ENCODE measurements around the gene NACC2.
A peak's percentile ranks its signal among the peaks of the same experiment; 100 is the strongest.

The NACC2 gene

GRCh38 chr9:136052991-136053756 is 41.9 kb downstream of the NACC2 start:
- H3K4me3 ChIP-seq (replicated peaks; ENCODE audit: low read depth, low read length) = peak overlapping the region; percentile 10
- no peak for DNase-seq (ENCODE audit: low read depth)
- TF ChIP-seq, protein P1, sequence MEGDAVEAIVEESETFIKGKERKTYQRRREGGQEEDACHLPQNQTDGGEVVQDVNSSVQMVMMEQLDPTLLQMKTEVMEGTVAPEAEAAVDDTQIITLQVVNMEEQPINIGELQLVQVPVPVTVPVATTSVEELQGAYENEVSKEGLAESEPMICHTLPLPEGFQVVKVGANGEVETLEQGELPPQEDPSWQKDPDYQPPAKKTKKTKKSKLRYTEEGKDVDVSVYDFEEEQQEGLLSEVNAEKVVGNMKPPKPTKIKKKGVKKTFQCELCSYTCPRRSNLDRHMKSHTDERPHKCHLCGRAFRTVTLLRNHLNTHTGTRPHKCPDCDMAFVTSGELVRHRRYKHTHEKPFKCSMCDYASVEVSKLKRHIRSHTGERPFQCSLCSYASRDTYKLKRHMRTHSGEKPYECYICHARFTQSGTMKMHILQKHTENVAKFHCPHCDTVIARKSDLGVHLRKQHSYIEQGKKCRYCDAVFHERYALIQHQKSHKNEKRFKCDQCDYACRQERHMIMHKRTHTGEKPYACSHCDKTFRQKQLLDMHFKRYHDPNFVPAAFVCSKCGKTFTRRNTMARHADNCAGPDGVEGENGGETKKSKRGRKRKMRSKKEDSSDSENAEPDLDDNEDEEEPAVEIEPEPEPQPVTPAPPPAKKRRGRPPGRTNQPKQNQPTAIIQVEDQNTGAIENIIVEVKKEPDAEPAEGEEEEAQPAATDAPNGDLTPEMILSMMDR (IDR thresholded peaks at IDR 0.05; ENCODE audit: low read length, missing control alignments) = no peak

DNA sequence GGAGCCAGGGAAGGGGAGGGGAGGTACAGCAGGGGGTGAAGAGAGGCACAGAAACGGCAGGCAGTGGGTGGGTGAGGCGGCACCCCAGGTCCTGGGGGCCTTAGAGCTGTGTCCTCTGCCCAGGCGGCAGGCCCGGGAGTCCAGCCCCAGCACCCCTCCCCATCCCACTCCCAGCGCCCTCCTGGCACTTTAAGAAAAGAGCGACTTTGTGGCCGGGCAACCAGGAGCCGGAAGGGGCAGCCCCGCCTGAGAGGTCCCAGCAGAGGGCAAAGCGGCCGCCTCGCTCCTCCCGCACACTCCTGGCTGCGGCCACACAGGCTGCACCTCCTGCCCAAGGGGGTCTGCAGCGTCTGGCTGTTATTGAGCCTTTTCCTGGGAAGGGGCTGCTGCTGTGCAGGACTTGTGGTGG is 42.6 kb downstream of the NACC2 start:
- TF ChIP-seq, protein P1 (IDR thresholded peaks at IDR 0.05; ENCODE audit: low read length, missing control alignments) = no peak
- peak overlapping the region; percentile 52 for H3K4me3 ChIP-seq (replicated peaks; ENCODE audit: low read depth, low read length)

GRCh38 chr9:136051837-136052471 is 43.1 kb downstream of the NACC2 start:
- peak; percentile 91 for DNase-seq (ENCODE audit: low read depth)
- H3K4me3 ChIP-seq (replicated peaks; ENCODE audit: low read depth, low read length) = peak overlapping the region; percentile 52
- TF ChIP-seq, protein P1 (IDR thresholded peaks at IDR 0.05; ENCODE audit: low read length, missing control alignments) = no peak

More for the DNA sequence above, 42.6 kb downstream of the NACC2 start:
- DNase-seq (ENCODE audit: low read depth) = peak; percentile 12

DNA sequence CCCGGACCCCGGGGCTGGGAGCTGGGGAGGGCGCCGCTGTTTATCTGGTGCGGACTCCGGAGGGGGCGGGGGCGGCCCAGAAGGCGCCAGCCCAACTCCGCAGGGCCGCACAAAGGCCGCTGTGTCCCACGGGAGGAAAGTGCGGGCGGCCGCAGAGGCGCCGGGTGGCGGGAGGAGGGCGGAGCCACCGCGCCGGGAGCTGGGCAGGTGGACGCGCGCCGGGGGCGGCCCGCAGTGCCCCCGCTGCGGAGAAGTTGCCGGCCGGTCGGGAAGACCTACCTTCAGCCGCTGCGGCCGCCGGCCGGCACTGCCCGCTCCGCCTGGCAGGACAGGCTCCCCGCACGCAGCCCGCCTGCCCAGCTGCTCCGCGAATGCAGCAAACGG is 43.6 kb downstream of the NACC2 start:
- TF ChIP-seq, protein P1 (IDR thresholded peaks at IDR 0.05; ENCODE audit: low read length, missing control alignments) = no peak
- no peak for DNase-seq (ENCODE audit: low read depth)
- peak overlapping the region; percentile 52 for H3K4me3 ChIP-seq (replicated peaks; ENCODE audit: low read depth, low read length)

DNA sequence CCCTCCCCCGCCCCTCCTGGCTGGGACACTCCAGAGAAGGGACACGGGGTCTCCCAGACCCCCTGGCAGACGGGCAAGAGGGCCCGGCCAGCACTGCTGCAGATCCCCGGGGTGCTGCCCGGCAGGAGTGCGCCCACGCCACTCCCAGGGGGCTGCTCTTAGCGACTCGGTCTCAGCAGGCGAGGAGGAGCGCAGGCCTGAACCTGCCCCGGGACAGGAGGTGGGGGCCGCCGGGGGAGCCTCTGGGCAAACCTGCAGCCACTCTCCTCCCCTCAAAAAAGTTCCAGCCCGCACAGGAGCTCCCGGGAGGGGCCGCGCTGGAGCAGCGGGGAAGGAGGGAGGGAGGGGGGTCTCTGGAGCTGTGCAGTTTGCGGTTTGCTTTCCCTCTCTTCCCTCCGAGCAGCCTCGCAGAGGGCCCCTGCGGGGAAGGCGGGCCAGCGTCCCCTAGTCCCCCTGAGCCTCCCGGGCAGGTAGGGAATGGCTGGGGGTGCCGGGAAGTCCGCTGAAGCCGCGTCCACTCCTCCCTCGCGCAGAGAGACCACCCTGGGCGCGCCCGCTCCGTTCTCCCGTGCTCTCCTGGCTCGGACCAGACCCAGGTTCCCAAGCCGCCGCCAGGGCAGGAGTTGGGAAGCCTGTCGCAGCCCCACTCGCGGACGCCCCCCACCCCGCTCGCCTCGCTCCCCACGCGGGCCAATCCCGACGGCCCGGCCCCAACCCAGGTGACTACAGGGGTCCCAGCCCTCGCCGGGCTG is 44.2 kb downstream of the NACC2 start:
- TF ChIP-seq, protein P1 (IDR thresholded peaks at IDR 0.05; ENCODE audit: low read length, missing control alignments) = no peak
- H3K4me3 ChIP-seq (replicated peaks; ENCODE audit: low read depth, low read length) = peak overlapping the region; percentile 52
- no peak for DNase-seq (ENCODE audit: low read depth)

GRCh38 chr9:136050266-136050700 is 44.8 kb downstream of the NACC2 start:
- peak overlapping the region; percentile 52 for H3K4me3 ChIP-seq (replicated peaks; ENCODE audit: low read depth, low read length)
- no peak for DNase-seq (ENCODE audit: low read depth)
- TF ChIP-seq, protein P1 (IDR thresholded peaks at IDR 0.05; ENCODE audit: low read length, missing control alignments) = no peak
